ENCODE data around the gene BCAS3.
A peak's percentile ranks its signal among the peaks of the same experiment; 100 is the strongest.
"Not testable (repeated sequence)": the region's sequence is repeated elsewhere in the genome, so short reads cannot be mapped to it uniquely, and the experiment has no call there.

BCAS3 gene

GRCh38 chr17:61136296-61136695, 458.6 kb downstream of the BCAS3 start:
- DNase-seq = no peak

GRCh38 chr17:61139219-61139618, 461.6 kb downstream of the BCAS3 start:
- peak; percentile 39 to 43 for DNase-seq

GRCh38 chr17:61140081-61140786, 462.6 kb downstream of the BCAS3 start:
- no peak for DNase-seq

- DNase-seq = no peak
These were observed 465.4 kb downstream of the BCAS3 start for GRCh38 chr17:61143026-61143425.

- no peak for DNase-seq
These were observed 466.5 kb downstream of the BCAS3 start for GRCh38 chr17:61144137-61144536.

GRCh38 chr17:61144617-61145564, 467.2 kb downstream of the BCAS3 start:
- no peak for DNase-seq

GRCh38 chr17:61146833-61147232, 469.2 kb downstream of the BCAS3 start:
- not testable (repeated sequence) for DNase-seq

GRCh38 chr17:61149106-61149825, 471.6 kb downstream of the BCAS3 start:
- DNase-seq = no peak

- DNase-seq = no peak
These were observed 472.3 kb downstream of the BCAS3 start for GRCh38 chr17:61149862-61150362.

GRCh38 chr17:61150686-61151299, 473.1 kb downstream of the BCAS3 start:
- no peak for DNase-seq

GRCh38 chr17:61152898-61153297, 475.2 kb downstream of the BCAS3 start:
- no peak for DNase-seq

- no peak for DNase-seq
These were observed 478.1 kb downstream of the BCAS3 start for GRCh38 chr17:61155590-61156237.

- no peak for DNase-seq
These were observed 479.7 kb downstream of the BCAS3 start for GRCh38 chr17:61157246-61157886.

- DNase-seq = no peak
These were observed 480.7 kb downstream of the BCAS3 start for GRCh38 chr17:61158376-61158775.

- DNase-seq = no peak
These were observed 481.7 kb downstream of the BCAS3 start for GRCh38 chr17:61159221-61159814.

- DNase-seq = no peak
These were observed 482.6 kb downstream of the BCAS3 start for GRCh38 chr17:61160204-61160603.

- DNase-seq = no peak
These were observed 483.3 kb downstream of the BCAS3 start for GRCh38 chr17:61160789-61161445.

GRCh38 chr17:61161615-61162134, 484.0 kb downstream of the BCAS3 start:
- DNase-seq = no peak

GRCh38 chr17:61164517-61164916, 486.9 kb downstream of the BCAS3 start:
- no peak for DNase-seq

GRCh38 chr17:61167075-61167474, 489.4 kb downstream of the BCAS3 start:
- no peak for DNase-seq
